HepG2 (cell line): ENCODE results near the gene MYO18A. TPM values are rescaled to one million over a fixed set of nuclear protein-coding genes. Genes with fewer than 3 reads are reported as not detected.

Experiments
- CBFB ChIP-seq: sonication (generic); formaldehyde crosslinking; IDR thresholded peaks from 2 replicates; pipeline ENCODE4 v1.4.0; 2020; ENCODE audit warnings: missing genetic modification reagents
- CENPT ChIP-seq: sonication (generic); formaldehyde crosslinking; IDR thresholded peaks from 2 replicates; pipeline ENCODE4 v1.8.0; 2022; ENCODE audit warnings: low read depth, mild to moderate bottlenecking, moderate library complexity, missing genetic modification reagents
- CENPX ChIP-seq: sonication (generic); formaldehyde crosslinking; IDR thresholded peaks from 2 replicates; pipeline ENCODE4 v1.9.0; 2021; ENCODE audit warnings: mild to moderate bottlenecking, missing genetic modification reagents, moderate library complexity
- KDM1A ChIP-seq: IDR thresholded peaks from 2 replicates; pipeline ENCODE4 v1.6.1; 2016; ENCODE audit warnings: missing compliant biosample characterization
- KLF13 ChIP-seq: sonication (generic); formaldehyde crosslinking; IDR thresholded peaks from 2 replicates; pipeline ENCODE4 v1.4.0; 2020; ENCODE audit warnings: mild to moderate bottlenecking, missing genetic modification reagents
- NFYB ChIP-seq: sonication (generic); formaldehyde crosslinking; IDR thresholded peaks from 2 replicates; pipeline ENCODE4 v1.4.0; 2020; ENCODE audit warnings: missing genetic modification reagents
- NR2F2 ChIP-seq: IDR thresholded peaks from 2 replicates; pipeline ENCODE4 v1.6.1; 2012; ENCODE audit warnings: low read depth, inconsistent platforms, borderline replicate concordance
- POLR2G ChIP-seq: fragments of 200-400 bp; formaldehyde crosslinking; IDR thresholded peaks from 2 replicates; pipeline ENCODE4 v1.6.1; 2018; ENCODE audit warnings: mild to moderate bottlenecking, low read depth, low read length, moderate library complexity
- STAT5B ChIP-seq: sonication (generic); formaldehyde crosslinking; IDR thresholded peaks from 2 replicates; pipeline ENCODE4 v1.4.0; 2020; ENCODE audit warnings: missing genetic modification reagents
- ZNF124 ChIP-seq: sonication (generic); formaldehyde crosslinking; IDR thresholded peaks from 2 replicates; pipeline ENCODE4 v1.4.0; 2020; ENCODE audit warnings: missing genetic modification reagents
- ZNF343 ChIP-seq: sonication (generic); formaldehyde crosslinking; IDR thresholded peaks from 2 replicates; pipeline ENCODE4 v1.4.0; 2020; ENCODE audit warnings: mild to moderate bottlenecking, missing genetic modification reagents
- ZNF773 ChIP-seq: sonication (generic); formaldehyde crosslinking; IDR thresholded peaks from 2 replicates; pipeline ENCODE4 v1.4.0; 2020; ENCODE audit warnings: missing genetic modification reagents, borderline replicate concordance
- ZNF777 ChIP-seq: sonication (generic); formaldehyde crosslinking; IDR thresholded peaks from 2 replicates; pipeline ENCODE4 v1.4.0; 2020; ENCODE audit warnings: missing genetic modification reagents
- polyA plus RNA-seq, 8 experiments: library from polyadenylated mRNA; depleted of rRNA in 3 of 8; stranded (reverse) in 7 of 8; unstranded in 1 of 8; fragments of >200 nt; fragmentation: Illumina TruSeq in 4 of 8; extraction: Trizol in 4 of 8; gene quantifications; 2 replicates each; pipeline versions ENCODE4 v1.2.1 to v1.2.3, GENCODE V29; 2011 to 2016; ENCODE audit warnings: low read depth in 4 of 8, missing spikeins in 1 of 8, mixed read lengths in 1 of 8; ENCODE audit not compliant: insufficient read depth in 1 of 8
- total RNA-seq, 5 experiments: library from RNA; depleted of rRNA; stranded (reverse); fragments of >200 nt; fragmentation: Illumina TruSeq; extraction: Trizol; gene quantifications; 2 replicates each; pipeline ENCODE4 v1.2.3, GENCODE V29; 2016; ENCODE audit warnings: low read depth in 1 of 5
- TF ChIP-seq, protein P1 (sequence below): IDR thresholded peaks from 2 replicates; pipeline ENCODE4 v1.6.1; 2016; ENCODE audit warnings: missing compliant biosample characterization, missing genetic modification reagents, borderline replicate concordance
- TF ChIP-seq, protein P2 (sequence below): sonication (generic); formaldehyde crosslinking; IDR thresholded peaks from 2 replicates; pipeline ENCODE4 v1.9.0; 2021; ENCODE audit warnings: missing genetic modification reagents, mild to moderate bottlenecking, borderline replicate concordance
- TF ChIP-seq, protein P3 (sequence below): sonication (generic); formaldehyde crosslinking; IDR thresholded peaks from 2 replicates; pipeline ENCODE4 v1.5.0; 2020; ENCODE audit warnings: missing genetic modification reagents
- TF ChIP-seq, protein P4 (sequence below): sonication (generic); formaldehyde crosslinking; IDR thresholded peaks from 2 replicates; pipeline ENCODE4 v1.5.1; 2020; ENCODE audit warnings: mild to moderate bottlenecking, moderate library complexity, missing genetic modification reagents
- TF ChIP-seq, protein P5 (sequence below): sonication (generic); formaldehyde crosslinking; IDR thresholded peaks from 2 replicates; pipeline ENCODE4 v1.4.0; 2020; ENCODE audit warnings: missing genetic modification reagents
- TF ChIP-seq, protein P6 (sequence below): sonication (generic); IDR thresholded peaks from 2 replicates; pipeline ENCODE4 v1.6.1; 2016; ENCODE audit warnings: low read depth, borderline replicate concordance

Gene MYO18A
- total and polyA plus RNA-seq, 2 of the 13 experiments (the other 11 are each of a cell fraction or from before 2014, with no cell fraction given) = 16.8 to 24.8 TPM

DNA sequence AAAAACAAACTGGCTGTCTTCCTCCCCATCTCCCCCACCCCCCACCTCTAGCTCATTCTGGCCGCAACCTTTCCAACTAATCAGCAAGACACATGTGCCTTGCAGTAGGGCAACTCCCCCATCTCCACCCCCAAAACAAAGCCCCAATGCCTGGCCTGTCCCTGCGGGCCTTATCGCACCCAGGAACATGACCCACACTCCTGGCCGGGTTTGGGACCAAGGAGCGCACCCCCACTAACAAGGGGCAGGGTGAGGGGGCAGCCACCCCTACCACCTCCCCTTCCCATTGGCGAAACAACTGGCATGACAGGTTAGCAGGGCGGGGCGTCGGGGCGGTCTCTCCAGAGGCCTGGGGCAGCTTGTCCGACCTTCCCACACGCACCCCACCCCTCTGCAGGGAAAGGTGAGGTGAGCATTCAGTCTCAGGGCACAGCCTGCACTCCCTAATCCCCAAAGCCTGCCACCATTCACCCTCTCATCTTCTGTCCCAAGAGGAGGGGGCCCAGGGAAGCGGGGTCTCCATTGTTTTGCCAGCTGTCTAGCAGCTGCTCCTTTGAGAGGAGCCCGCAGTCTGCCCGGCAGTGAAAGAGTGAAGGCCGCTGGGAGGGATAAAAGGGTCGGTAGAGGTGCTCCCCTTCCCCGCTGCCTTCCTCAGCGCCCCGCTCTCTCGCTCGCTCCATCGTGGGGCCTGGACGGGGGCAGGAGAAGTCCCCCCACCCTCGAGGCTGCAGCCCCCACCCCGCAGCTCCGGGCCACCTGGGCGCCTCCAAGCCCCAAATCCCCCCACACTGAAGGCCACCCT lies 765 bp downstream of the MYO18A start (continued):
- TF ChIP-seq, protein P1, sequence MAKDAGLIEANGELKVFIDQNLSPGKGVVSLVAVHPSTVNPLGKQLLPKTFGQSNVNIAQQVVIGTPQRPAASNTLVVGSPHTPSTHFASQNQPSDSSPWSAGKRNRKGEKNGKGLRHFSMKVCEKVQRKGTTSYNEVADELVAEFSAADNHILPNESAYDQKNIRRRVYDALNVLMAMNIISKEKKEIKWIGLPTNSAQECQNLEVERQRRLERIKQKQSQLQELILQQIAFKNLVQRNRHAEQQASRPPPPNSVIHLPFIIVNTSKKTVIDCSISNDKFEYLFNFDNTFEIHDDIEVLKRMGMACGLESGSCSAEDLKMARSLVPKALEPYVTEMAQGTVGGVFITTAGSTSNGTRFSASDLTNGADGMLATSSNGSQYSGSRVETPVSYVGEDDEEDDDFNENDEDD (CRISPR knock-in tag) = no peak
- peak; percentile 57; the same call in 1 of the 2 replicates for TF ChIP-seq STAT5B (CRISPR knock-in tag)
- no peak for TF ChIP-seq KDM1A (CRISPR knock-in tag)
- 0 out of 2 replicates have a peak, but pooled peaks have one; percentile 48 for TF ChIP-seq ZNF124
- peak; percentile 67 for TF ChIP-seq NFYB (CRISPR knock-in tag)
- no peak for TF ChIP-seq ZNF777 (CRISPR knock-in tag)
- peak; percentile 26; the same call in 1 of the 2 replicates for TF ChIP-seq CBFB (CRISPR knock-in tag)
- TF ChIP-seq CENPX (CRISPR knock-in tag) = no peak
- no peak for TF ChIP-seq ZNF773
- peak; percentile 63; the same call in 1 of the 2 replicates for TF ChIP-seq ZNF343 (CRISPR knock-in tag)
- peak; percentile 92 for TF ChIP-seq POLR2G
- TF ChIP-seq, protein P2, sequence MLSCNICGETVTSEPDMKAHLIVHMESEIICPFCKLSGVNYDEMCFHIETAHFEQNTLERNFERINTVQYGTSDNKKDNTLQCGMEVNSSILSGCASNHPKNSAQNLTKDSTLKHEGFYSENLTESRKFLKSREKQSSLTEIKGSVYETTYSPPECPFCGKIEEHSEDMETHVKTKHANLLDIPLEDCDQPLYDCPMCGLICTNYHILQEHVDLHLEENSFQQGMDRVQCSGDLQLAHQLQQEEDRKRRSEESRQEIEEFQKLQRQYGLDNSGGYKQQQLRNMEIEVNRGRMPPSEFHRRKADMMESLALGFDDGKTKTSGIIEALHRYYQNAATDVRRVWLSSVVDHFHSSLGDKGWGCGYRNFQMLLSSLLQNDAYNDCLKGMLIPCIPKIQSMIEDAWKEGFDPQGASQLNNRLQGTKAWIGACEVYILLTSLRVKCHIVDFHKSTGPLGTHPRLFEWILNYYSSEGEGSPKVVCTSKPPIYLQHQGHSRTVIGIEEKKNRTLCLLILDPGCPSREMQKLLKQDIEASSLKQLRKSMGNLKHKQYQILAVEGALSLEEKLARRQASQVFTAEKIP = no peak
- TF ChIP-seq, protein P3, sequence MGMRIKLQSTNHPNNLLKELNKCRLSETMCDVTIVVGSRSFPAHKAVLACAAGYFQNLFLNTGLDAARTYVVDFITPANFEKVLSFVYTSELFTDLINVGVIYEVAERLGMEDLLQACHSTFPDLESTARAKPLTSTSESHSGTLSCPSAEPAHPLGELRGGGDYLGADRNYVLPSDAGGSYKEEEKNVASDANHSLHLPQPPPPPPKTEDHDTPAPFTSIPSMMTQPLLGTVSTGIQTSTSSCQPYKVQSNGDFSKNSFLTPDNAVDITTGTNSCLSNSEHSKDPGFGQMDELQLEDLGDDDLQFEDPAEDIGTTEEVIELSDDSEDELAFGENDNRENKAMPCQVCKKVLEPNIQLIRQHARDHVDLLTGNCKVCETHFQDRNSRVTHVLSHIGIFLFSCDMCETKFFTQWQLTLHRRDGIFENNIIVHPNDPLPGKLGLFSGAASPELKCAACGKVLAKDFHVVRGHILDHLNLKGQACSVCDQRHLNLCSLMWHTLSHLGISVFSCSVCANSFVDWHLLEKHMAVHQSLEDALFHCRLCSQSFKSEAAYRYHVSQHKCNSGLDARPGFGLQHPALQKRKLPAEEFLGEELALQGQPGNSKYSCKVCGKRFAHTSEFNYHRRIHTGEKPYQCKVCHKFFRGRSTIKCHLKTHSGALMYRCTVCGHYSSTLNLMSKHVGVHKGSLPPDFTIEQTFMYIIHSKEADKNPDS = no peak
- TF ChIP-seq, protein P4, sequence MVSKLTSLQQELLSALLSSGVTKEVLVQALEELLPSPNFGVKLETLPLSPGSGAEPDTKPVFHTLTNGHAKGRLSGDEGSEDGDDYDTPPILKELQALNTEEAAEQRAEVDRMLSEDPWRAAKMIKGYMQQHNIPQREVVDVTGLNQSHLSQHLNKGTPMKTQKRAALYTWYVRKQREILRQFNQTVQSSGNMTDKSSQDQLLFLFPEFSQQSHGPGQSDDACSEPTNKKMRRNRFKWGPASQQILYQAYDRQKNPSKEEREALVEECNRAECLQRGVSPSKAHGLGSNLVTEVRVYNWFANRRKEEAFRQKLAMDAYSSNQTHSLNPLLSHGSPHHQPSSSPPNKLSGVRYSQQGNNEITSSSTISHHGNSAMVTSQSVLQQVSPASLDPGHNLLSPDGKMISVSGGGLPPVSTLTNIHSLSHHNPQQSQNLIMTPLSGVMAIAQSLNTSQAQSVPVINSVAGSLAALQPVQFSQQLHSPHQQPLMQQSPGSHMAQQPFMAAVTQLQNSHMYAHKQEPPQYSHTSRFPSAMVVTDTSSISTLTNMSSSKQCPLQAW (CRISPR knock-in tag) = peak; percentile 77; the same call in 1 of the 2 replicates
- TF ChIP-seq KLF13 (CRISPR knock-in tag) = no peak
- no peak for TF ChIP-seq NR2F2
- TF ChIP-seq, protein P5, sequence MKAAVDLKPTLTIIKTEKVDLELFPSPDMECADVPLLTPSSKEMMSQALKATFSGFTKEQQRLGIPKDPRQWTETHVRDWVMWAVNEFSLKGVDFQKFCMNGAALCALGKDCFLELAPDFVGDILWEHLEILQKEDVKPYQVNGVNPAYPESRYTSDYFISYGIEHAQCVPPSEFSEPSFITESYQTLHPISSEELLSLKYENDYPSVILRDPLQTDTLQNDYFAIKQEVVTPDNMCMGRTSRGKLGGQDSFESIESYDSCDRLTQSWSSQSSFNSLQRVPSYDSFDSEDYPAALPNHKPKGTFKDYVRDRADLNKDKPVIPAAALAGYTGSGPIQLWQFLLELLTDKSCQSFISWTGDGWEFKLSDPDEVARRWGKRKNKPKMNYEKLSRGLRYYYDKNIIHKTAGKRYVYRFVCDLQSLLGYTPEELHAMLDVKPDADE (CRISPR knock-in tag) = no peak
- TF ChIP-seq CENPT = no peak
- TF ChIP-seq, protein P6, sequence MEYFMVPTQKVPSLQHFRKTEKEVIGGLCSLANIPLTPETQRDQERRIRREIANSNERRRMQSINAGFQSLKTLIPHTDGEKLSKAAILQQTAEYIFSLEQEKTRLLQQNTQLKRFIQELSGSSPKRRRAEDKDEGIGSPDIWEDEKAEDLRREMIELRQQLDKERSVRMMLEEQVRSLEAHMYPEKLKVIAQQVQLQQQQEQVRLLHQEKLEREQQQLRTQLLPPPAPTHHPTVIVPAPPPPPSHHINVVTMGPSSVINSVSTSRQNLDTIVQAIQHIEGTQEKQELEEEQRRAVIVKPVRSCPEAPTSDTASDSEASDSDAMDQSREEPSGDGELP = 0 out of 2 replicates have a peak, but pooled peaks have one; percentile 51
